ENCODE data around the gene ESCO1.
A peak's percentile ranks its signal among the peaks of the same experiment; 100 is the strongest.

The ESCO1 gene

GRCh38 chr18:21490748-21491147, 109.8 kb downstream of the ESCO1 start:
- no peak for DNase-seq (ENCODE audit: low read depth, low spot score)

DNA sequence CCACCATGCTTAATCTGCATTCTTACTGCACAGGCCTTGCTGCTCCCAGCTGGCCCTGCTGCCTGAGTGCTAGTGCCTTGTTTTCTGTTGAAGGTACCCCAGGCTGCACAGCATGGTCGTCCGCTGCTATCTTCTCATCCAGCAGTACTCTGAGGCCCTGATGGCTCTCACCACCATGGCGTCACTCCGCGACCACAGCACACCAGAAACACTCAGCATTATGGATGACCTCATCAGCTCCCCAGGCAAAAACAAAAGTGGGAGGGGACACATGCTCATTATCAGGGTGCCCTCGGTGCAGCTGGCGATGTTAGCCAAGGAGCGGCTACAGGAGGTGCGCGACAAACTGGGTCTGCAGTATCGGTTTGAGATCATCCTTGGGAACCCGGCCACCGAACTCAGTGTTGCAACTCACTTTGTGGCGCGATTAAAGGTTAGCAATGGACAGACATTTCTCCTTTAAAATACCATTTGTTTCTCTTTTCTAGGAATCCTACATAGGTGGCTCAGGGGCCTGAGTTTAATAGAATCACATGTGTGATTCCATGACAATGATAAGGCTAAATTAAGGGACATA, 110.5 kb downstream of the ESCO1 start:
- DNase-seq (ENCODE audit: low read depth, low spot score): no peak

- DNase-seq (ENCODE audit: low read depth, low spot score): peak; percentile 13
Measured at GRCh38 chr18:21489119-21489750, 111.3 kb downstream of the ESCO1 start.

GRCh38 chr18:21486905-21487437, 113.5 kb downstream of the ESCO1 start:
- DNase-seq (ENCODE audit: low read depth, low spot score): no peak

DNA sequence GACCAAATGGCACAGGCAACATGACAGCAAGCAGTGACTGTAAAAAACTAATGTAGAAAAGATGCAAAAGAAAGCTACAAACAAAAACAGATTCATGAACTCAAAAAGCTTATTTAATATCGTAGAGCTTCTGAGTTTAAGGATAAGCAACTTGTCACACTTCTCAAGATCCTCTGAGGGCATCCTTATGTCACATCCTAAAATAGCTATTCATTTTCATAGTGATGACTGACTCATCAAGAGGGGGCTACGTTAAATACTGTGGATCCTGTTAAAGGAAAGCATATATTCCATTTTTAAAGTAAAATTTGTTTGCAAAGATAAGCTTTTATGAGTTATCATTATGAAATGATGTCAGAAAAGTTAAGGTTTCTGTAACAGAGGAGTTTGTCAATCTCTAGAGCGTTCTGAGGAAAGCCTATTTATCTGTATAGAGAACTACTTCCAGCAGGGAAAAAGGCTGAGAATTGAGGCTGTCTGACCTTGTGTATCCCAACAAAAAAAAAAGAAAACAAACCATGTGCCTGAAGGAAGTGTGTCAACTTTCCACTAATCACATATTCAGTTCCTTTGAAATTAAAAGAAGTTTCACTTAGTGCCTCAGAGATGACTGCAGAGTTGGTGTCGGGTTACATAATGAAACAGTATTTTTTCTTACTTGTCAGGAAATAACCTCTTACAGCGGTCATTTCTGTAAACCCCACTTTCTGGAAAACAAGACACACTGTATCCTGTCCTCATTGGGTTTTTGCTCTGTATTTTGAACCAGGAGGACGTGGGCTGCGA, 115.5 kb downstream of the ESCO1 start:
- DNase-seq (ENCODE audit: low read depth, low spot score): no peak

DNA sequence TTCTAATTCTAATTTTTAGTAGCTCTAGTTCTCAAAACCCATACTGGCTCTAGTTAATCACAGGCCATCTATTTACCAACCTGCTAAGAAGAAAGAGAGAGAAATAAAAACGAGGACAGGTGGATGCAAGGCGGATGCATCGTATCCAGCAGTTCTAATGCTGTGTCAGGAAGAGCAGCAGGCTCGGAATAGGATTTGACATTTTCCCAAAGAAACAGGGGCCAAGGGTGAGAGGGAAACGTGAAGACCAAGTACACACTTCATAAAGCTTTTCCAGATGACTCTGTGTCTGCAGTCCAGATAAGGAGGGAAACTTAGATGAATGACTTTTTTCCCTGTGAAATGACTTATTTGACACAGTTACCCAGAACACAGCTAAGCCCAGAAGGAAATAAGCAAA, 117.5 kb downstream of the ESCO1 start:
- DNase-seq (ENCODE audit: low read depth, low spot score): no peak

GRCh38 chr18:21481739-21482138, 118.8 kb downstream of the ESCO1 start:
- no peak for DNase-seq (ENCODE audit: low read depth, low spot score)

DNA sequence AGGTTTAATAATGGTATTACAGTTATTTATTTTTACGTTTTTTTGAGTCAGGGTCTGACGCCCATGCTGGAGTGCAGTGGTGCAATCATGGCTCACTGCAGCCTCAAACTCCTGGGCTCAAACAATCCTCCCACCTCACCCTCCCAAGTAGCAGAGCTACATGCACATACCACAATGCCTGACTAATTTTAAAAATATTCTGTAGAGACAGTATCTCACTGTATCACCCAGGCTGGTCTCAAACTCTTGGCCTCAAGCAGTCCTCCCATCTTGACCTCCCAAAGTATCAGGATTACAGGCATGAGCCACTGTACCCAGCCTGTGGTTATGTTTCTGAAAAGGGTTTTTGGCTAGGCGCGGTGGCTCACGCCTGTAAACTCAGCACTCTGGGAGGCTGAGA, 120.8 kb downstream of the ESCO1 start:
- DNase-seq (ENCODE audit: low read depth, low spot score): no peak
